Inflammatory macrophage (primary cell): Measurements from ENCODE around the gene TPD52L1.

Source experiments
- DNase-seq, 2 donors: peaks; one replicate each; pipeline ENCODE4 v3.0.0-alpha.2; 2020 to 2022

The TPD52L1 gene

GRCh38 chr6:125246566-125246965 lies 93.0 kb downstream of the TPD52L1 start:
- DNase-seq: no peak

- no peak for DNase-seq
Observed at GRCh38 chr6:125248136-125248535, 94.6 kb downstream of the TPD52L1 start.

DNA sequence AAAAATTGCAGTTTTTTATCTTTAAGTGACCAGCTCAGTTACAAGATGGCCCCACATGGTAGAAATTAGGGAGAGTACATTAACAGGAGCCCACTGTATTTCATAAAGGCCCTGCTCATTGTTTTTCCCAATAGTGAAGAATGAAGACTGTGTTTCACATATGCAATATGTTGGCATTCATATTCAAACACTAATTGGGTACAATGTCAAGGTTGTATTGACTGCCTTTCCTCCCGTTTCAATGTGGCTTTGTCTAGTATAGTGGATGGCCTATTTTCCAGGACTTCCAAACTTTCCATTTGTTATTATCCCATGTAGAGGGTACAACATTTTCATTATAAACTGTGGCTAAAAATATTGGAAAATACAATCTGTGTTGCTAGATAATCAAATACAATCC lies 96.9 kb downstream of the TPD52L1 start:
- DNase-seq: no peak

DNA sequence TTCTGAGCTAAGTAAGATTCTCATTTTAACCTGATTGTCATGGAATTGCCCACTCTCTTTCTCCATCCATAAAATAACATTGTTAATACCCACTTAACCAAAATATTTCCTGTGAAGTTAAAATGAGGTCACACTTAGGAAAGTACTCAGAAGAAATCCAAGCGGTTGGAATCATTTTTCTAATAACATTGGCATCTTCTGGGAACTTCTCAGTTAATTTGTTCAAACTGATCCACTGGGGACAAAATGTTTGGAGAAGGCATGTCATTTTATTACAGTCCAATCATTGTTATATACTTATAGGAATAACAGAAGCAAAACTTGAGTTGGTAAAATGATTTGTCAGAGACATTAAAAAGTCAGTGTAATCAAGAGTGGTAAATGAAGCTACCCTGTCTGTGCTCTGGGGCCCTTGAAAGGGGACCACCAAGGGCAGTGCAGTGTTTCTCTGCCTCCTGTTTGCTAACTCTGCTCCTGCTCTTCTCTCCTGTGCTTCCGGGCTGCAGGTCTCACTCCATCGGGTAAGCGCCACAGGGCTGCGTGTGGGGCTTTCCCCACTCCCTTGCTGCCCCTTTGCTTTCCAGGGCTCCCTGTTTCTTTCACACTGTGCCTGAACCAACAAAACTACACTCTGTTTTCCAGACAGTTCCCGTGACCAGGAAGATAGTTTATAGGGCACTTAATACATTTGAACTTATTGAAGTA lies 98.1 kb downstream of the TPD52L1 start:
- no peak for DNase-seq

DNA sequence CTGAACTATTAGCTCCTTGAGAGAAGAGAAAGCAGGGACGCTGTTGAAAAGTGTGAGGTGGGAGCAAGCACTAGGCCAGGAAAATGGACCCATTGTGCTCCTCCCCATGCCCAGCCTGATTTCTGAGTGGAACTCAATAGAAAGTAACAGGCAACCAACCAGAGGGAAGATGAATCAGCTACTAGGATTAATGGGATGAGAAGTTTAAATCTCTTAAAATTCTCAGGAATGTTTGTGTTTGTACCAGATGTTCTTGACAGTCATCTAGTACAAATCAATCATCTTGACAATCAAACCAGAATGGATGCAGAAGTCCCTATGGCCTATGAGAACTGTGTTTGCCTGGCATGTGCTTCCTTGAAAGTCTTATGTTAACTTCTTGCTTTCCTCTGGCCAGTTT lies 99.3 kb downstream of the TPD52L1 start:
- DNase-seq: no peak

DNA sequence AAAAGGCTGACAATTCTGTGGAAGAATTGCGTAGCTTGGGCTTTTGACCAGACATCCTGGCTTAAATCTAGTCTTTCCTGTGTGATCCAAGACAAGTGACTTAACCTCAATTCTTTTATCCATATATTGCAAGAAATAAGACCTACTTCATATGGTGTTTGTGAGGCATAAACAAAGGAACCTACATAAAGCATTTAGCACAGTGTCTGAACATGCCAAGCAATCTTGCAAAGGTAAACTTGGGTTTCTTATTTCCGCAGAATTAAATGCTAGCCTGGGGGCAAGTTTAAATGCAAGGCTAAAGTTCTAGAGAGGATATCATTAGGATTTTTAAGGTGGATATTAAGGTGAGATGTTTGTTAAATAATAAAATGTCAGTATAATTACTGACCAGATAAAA lies 100.3 kb downstream of the TPD52L1 start:
- no peak for DNase-seq

DNA sequence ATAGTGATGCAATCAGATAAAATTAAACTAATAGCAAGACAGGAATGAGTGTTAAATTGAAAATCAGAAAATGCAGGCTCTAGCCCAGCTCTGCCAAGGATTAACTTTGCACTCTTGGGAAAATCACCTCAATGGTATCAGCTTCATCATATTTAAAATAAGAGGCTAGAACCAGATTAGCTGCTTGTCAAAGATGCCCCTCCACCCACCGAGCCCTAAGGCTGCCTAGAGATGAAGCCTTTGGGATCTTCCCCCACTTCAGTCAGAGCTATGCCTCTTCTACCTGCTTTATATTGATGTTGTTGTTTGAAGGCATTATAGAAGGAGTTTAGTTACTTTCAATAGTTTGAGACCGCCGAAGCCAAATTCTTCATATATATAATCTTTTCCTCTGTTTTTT lies 100.7 kb downstream of the TPD52L1 start:
- DNase-seq: no peak

DNA sequence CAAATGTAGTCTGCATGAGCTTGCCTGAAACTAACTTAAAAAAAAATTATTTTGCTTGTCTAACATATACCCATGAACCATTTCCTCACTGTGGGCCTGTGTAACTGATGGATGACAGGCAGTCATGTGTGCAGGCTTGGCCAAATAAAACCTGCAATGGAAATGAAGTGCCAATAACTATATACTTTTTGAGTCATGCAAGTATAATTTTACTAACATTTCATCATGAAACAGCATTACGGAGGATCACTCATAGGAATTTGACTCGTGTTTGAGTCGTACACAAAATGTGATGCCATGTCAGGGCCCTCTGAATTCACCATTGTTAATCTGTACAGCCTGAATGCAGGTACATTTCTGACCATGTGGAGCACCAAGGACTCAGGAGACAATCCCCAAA lies 101.6 kb downstream of the TPD52L1 start:
- peak; percentile 3 to 23 for DNase-seq

DNA sequence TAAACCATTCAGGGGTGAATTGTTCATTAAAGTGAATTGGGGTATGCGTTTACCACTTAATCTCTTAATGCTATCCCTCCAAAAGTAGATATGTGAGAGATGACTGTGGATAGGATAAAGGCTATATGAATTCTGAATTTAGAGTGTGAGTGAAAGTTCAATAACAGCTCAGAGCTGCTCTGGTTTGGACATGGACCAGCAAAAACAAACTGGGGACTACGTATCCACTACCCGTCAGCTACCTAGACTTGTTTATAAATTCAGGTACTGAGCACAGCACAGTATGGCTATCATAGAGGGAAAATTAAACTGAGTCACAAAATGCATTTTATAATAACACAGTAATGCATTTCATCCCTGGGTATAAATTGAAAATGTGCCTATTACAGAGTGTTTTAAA lies 103.8 kb downstream of the TPD52L1 start:
- no peak for DNase-seq

- peak; percentile 80 to 87 for DNase-seq
Observed at GRCh38 chr6:125258651-125259353, 105.2 kb downstream of the TPD52L1 start.

- DNase-seq: peak; percentile 52 to 58
Observed at GRCh38 chr6:125259354-125259736, 105.8 kb downstream of the TPD52L1 start.

DNA sequence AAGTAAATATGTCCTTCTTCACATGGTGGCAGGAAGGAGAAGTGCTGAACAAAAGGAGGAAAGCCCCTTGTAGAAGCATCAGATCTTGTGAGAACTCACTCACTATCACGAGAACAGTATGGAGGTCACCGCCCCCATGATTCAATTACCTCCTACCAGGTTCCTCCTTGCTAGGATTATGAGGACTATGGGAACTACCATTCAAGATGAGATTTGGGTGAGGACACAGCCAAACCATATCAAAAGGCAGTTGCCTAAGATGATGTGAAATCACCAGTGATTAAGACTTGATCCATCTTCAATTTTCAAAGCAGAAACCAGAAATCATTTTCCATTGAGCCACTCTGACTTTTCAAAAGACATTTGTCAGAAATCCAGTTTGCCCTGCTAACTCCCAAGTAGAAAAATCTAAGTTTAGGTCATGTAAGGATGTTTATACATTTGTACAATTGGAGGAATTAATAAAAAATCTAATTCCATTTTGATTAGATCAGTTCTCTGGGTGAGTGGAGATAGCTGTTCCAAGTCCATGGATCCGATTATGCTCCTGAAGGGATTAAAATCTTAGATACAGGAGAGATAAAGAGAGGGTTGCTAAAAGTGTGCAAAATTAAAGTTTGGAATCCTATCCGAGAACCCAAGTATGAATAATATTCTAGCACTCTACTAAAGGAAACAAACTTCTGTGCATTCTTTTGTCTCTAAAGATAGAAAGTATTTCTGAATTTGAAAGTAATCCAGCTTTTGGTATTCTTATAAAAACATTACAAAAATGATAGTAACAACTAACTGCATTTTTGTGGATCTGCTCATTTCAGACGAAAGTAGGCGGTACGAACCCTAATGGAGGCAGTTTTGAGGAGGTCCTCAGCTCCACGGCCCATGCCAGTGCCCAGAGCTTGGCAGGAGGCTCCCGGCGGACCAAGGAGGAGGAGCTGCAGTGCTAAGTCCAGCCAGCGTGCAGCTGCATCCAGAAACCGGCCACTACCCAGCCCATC lies 108.7 kb downstream of the TPD52L1 start:
- peak; percentile 49 to 55 for DNase-seq

DNA sequence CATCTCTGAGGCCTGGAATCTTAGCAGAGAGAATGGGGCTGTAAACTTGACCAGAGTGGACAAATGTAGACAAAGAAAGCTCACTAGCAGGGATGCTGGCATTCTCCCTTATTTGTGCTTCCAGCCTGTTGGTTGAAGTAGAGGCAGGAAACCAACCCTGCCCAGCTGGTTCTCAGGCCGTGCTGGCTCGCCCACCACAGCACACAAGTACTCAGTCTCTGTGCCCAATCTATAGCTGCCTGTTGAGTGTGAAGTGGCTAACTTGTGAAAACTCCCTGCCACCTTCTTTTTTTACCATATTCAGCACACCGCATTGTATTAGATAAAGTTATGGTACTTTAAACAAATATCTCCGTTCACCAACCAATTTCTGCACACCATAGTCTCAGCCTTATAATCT lies 110.9 kb downstream of the TPD52L1 start:
- no peak for DNase-seq

DNA sequence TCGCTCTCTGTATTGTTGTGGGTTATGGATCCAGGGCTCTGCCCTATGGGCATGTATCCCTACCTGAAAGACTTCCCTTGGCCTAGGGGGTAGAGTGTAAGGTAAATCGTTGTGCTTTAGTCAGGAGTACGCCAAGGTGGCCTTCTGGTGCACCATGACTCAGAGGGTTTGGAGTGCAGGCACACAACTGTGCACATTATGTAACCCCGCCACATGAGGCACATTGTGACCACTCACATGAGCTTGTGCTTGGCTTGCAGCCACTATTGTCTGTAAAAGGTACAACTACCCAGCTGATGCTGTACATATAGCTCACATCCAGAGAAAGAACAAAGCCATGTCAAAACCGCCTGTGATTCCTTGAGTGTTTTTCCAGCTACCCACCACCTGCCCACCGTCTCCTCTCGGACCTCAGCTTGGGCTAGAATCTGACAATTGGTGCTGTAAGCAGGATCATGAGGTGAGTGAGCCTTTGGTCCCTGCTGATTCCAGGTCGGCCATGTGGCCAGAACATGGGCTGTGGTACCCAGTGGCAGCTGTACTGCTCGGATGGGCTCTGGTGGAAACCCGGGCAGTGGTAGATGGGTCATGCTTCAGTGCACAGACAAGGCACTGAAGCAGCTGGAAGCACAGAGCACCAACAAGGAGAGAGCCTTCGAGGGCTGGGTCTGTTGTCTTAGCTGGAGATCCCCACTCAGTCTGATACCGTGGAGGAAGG lies 114.4 kb downstream of the TPD52L1 start:
- DNase-seq: no peak

DNA sequence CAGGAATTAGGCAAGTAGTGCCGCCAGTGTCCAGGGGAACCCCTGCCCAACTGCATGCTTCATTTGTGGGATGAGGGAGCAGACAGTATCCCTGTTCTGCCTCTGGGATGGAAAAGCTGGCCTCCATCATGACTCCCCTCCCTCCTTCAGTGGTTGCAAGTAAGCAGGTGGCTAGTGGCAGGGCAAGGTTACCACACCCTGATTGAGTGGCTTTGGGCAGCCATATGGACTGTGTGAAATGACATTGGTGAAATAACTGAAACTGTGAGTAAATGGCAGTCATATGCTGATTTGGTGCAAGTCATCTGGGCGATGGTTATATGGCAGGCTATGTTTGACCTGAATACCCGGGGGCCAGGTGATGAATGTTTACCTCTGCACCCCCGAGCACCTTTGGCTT lies 115.2 kb downstream of the TPD52L1 start:
- DNase-seq: no peak

DNA sequence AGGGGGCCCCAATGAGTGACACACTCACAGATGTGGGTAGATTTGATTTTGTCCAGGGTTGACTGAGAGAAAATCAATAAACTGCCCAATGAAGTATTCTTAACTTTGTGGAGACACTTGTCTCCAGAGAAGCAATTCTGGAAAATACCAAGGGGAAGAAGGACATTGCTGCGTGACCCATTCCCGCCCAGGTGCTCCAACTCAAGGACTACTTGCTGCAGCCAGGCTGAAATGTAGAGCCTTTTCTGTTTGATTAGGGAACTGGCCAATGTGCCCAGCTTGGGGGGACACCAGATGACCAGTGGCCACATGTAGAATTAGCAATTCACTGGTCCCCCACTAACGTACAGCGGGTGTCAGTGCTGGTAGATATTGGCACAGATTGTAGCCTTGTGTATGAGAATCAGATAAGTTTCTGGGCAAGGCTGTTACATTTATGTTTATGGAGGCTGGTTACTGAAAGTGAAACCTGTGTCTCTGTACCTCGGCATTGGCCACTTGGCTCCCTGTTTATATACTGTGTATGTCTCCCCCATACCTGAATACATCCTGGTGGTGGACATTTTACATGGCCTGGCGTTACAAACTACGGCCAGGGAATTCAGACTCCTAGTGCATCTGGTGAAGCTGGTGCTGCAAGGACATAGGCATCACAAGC lies 115.9 kb downstream of the TPD52L1 start:
- no peak for DNase-seq

GRCh38 chr6:125270380-125270779 lies 116.8 kb downstream of the TPD52L1 start:
- DNase-seq: no peak

DNA sequence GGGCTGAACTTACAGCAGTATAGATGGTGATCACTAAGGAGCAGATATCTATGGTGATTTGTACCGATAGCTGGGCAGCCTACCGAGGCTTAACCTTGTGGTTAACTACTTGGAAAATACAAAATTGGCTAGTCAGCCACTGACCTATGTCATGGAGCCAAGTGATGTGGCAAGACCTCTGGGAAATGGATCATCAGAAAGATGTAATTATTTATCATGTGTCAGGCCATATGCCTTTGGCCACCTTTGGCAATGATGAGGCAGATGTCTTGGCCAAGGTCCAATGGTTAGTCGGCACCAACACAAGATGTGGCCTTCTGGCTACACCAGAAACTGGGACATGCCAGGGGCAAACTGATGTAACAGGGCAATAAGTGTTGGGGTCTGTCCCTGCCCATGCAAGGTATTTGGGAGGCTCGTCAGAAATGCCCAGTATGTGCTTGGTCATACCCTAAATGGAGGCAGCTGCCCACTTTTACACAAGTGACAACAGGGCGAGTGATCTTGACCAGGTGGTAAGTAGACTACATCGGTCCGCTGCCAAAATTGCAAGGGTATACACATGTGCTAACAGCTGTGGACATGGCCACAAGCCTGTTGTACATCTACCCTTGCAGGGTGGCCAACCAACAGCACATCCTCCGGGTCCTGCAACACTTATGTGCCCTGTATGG lies 118.0 kb downstream of the TPD52L1 start:
- no peak for DNase-seq

DNA sequence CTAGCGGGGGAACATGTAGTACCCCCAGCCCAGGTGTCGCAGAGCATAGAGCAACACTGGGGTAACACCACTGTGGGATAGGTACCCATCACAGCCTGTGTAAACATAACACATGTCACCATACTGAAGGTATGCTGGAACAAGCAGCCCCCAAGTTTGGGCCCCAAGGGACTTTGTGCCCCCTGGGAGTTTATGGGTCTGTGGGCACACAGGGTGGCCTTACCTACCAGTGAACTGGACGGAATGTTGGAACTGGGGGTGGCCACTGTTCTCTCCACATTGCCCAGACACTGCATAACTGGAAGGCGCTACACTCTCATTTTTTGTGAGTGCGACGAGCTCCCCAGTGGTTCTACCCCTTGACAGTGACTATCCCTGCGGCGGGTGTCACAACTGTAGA lies 119.7 kb downstream of the TPD52L1 start:
- no peak for DNase-seq

- DNase-seq: no peak
Observed at GRCh38 chr6:125273965-125274364, 120.4 kb downstream of the TPD52L1 start.

DNA sequence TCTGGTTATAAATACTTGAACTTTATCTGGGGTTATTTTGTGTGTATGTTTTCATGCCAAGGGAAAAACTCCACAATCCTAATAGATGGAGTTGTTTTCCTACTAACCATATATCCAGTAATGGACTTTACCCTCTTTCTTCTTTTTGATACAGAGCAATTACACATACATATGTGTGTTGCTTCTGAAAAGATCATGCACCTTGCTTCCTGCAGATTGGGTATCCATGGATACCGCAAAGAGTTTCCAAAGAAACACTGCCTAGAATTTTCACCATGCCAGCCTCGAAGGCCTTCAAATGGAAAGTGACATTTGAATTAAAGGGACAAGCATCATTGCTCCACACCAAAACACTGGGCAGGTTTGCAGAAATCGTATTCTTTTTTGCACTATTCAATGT lies 121.4 kb downstream of the TPD52L1 start:
- DNase-seq: no peak
